ENCODE data around the gene XRRA1.

DNA sequence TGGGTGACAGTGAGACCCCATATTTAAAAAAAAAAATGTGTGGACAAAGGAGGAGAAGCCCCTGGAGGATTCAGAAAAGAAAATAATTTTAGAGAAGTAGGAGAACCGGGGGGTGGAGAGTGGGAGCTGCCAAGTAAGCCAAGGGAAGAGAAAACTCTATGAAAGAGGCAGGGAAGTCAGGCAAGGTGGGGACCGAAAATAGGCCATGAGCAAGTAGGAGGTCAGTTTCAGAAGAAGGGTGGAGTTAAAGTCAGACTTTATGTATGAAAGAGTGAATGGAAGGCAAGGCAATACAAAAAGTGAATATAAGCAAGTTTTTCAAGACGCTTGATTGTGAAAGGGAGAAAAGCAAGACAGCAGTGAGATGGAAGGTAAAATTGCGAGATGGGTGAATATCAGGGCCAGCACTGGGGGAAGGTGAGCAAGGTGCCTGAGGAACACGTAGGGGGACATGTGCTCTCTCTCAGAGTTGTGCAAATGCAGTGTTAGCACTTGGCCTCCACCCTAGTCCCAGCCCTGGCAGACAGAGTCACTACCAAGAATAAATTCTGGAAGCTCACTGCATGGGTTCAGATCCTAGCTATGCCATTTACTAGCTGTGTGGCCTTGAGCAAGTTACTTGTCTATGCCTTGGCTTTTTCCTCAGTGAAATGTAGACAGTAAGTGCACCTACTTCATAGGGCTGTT lies 6.7 kb downstream of the XRRA1 start:
- no peak for TF ChIP-seq POLR2A (IDR thresholded peaks at IDR 0.05)
- TF ChIP-seq, protein P1, sequence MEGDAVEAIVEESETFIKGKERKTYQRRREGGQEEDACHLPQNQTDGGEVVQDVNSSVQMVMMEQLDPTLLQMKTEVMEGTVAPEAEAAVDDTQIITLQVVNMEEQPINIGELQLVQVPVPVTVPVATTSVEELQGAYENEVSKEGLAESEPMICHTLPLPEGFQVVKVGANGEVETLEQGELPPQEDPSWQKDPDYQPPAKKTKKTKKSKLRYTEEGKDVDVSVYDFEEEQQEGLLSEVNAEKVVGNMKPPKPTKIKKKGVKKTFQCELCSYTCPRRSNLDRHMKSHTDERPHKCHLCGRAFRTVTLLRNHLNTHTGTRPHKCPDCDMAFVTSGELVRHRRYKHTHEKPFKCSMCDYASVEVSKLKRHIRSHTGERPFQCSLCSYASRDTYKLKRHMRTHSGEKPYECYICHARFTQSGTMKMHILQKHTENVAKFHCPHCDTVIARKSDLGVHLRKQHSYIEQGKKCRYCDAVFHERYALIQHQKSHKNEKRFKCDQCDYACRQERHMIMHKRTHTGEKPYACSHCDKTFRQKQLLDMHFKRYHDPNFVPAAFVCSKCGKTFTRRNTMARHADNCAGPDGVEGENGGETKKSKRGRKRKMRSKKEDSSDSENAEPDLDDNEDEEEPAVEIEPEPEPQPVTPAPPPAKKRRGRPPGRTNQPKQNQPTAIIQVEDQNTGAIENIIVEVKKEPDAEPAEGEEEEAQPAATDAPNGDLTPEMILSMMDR (IDR thresholded peaks at IDR 0.05), result no peak
- no peak for TF ChIP-seq POLR2AphosphoS5 (IDR thresholded peaks at IDR 0.05)
- TF ChIP-seq EP300 (IDR thresholded peaks at IDR 0.05), result no peak
